ENCODE measurements around the gene KIF1C.
"Not testable (repeated sequence)": the region's sequence is repeated elsewhere in the genome, so short reads cannot be mapped to it uniquely, and the experiment has no call there.

GRCh38 chr17:5030168-5030567 is 32.4 kb downstream of the KIF1C start:
- not testable (repeated sequence) for TF ChIP-seq CTCF (IDR thresholded peaks at IDR 0.05); POLR2AphosphoS5 (IDR thresholded peaks at IDR 0.05; ENCODE audit: insufficient read depth in 1 of 2, low read depth in 1 of 2)
